Activated CD4-positive, alpha-beta memory T cell treated with anti-CD3 and anti-CD28 coated beads for 36 hours (primary cell): ENCODE data around the gene SLFN12. TPM values are rescaled to one million over a fixed set of nuclear protein-coding genes. Genes with fewer than 3 reads are reported as not detected.

Experiments
- CTCF ChIA-PET: fragments of 350-600 bp; sonication (Branson Sonifier 250); formaldehyde crosslinking; loops from one replicate; lab custom pipeline; 2021; ENCODE audit warnings: antibody characterized with exemption, inconsistent platforms; lab: Charles Lee
- POLR2A ChIA-PET: fragments of 350-600 bp; sonication (Branson Sonifier 250); formaldehyde crosslinking; loops from one replicate; lab custom pipeline; 2021; ENCODE audit warnings: antibody characterized with exemption; lab: Charles Lee
- DNase-seq: peaks from one replicate; pipeline ENCODE4 v3.0.0-alpha.2; 2020
- H3K27ac Mint-ChIP-seq: one replicate; pipeline ENCODE4 v1.8.0; 2021; ENCODE audit warnings: mixed read lengths
- H3K27me3 Mint-ChIP-seq: one replicate; pipeline ENCODE4 v1.8.0; 2021; ENCODE audit warnings: mixed read lengths
- H3K36me3 Mint-ChIP-seq: one replicate; pipeline ENCODE4 v1.8.0; 2021; ENCODE audit warnings: mixed read lengths
- H3K4me1 Mint-ChIP-seq: one replicate; pipeline ENCODE4 v1.8.0; 2021; ENCODE audit warnings: low read depth, mixed read lengths
- H3K4me3 Mint-ChIP-seq: one replicate; pipeline ENCODE4 v1.8.0; 2021; ENCODE audit warnings: mild to moderate bottlenecking, mixed read lengths
- H3K9me3 Mint-ChIP-seq: one replicate; pipeline ENCODE4 v1.8.0; 2021; ENCODE audit warnings: mixed read lengths
- intact Hi-C: fragments of 100-400 bp; cut with micrococcal nuclease; formaldehyde crosslinking; loops from one replicate; pipeline ENCODE4 v1.15.1; 2023
- total RNA-seq, 2 experiments: library from RNA; stranded (reverse); gene quantifications; one replicate each; pipeline ENCODE4 v1.2.3, GENCODE V29; 2021

Gene SLFN12
- total RNA-seq, 2 experiments from 2014 or later = 10.0 to 10.7 TPM

DNA sequence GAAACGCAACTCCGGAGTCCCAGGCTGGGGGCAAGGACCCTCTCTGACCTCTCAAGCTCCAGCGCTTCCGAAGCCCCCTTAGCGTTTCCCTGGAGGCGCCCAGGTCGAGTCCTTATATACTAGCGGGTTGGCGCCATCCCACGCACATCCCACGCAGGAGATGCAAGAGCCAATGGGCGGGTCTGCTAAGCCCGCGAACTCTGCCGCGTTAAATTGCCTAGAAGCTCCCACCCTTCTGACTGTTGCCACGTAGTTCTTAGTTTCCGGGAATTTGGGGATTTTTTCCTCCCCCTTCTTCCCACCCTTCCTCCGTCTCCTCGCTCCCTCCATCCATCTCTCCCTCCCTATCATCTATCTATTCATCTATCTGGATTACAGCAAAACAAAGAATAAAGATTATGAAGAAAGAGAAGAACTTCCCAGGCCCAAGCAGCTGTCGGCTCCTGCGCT, 58.7 kb downstream of the SLFN12 start, which contains the start of gene SLFN11:
TSS of gene SLFN11 (minus strand) at position 88 of the 450 bp plus-strand sequence. CDS start 9,814 bp downstream, outside the sequence.
- peaks cover 21% of the 10 kb centered on the region for H3K9me3 Mint-ChIP-seq
- no peaks in the 10 kb centered on the region for H3K27me3 Mint-ChIP-seq
- DNase-seq = peak; percentile 94
- POLR2A ChIA-PET = interaction anchor here (0.6 to 3.0 kb wide), 24 partner anchors 12 to 351 kb away, joined by 3 to 26 read pairs (median 4); partner anchors contain the start of genes SLFN12L, SLFN13 and SLFN5
- H3K4me1 Mint-ChIP-seq = peaks cover 53% of the 10 kb centered on the region
- H3K4me3 Mint-ChIP-seq = peak within 1 kb of the TSS; percentile 96
- peak within 1 kb of the TSS; percentile 97 for H3K27ac Mint-ChIP-seq
- intact Hi-C loops = loop anchor here (1.0 to 2.0 kb wide), 5 partner anchors 60 to 435 kb away; partner anchors contain the start of genes AP2B1, SLFN12L and TAF15
- CTCF ChIA-PET = interaction anchor here (0.7 to 3.5 kb wide), 9 partner anchors 61 to 168 kb away, joined by 3 to 13 read pairs (median 5); no protein-coding TSS in a partner anchor
- peaks cover 37% of the 10 kb centered on the region for H3K36me3 Mint-ChIP-seq

DNA sequence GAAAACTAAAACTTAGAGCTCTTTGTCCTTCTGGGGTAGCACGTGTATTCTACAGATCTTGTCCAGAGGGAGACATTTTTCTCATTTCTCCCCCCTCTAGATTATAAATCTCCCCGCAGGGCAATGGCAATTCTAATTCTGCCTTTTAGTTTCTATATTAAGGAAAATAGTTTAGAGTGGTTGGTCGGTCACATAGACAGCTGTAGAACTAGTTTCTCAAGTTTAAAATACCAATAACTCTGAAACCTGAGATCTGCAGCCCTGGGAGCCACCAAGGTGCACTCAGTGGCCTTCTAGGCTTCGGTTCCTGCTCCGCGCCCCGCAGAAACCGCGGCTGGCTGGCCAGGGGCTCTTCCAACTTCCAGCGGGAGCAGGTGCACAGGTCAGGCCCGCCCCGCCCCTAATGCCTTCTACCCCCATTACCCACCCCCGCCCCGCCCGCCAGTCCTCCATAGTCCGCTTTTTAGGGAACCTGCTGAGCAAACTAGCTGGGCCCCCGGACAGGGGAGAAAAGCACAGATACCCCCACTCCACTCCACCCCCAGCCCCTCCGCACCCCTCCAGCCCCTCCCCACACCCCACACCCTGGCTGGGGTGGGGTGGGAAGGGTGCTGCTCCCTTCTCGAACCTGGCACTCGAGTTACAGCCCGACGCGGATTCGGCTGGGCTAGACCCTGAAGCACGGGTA, 59.3 kb downstream of the SLFN12 start:
- Mint-ChIP-seq H3K9me3 (peaks cover 21% of the 10 kb centered on the region), H3K4me3 (peak overlapping the region; percentile 96), H3K36me3 (peaks cover 38% of the 10 kb centered on the region), H3K4me1 (peaks cover 59% of the 10 kb centered on the region), H3K27ac (peak overlapping the region; percentile 97), H3K27me3 (no peaks in the 10 kb centered on the region)
- POLR2A ChIA-PET = interaction anchor here (0.6 to 3.0 kb wide), 24 partner anchors 14 to 1022 kb away, joined by 3 to 26 read pairs (median 4); partner anchors contain the start of genes SLFN12L, SLFN13 and SLFN5
- peak; percentile 44 for DNase-seq
- intact Hi-C loops = loop anchor here (1.0 to 2.0 kb wide), 5 partner anchors 60 to 436 kb away; partner anchors contain the start of genes AP2B1, SLFN12L and TAF15
- CTCF ChIA-PET = interaction anchor here (0.6 to 3.5 kb wide), 8 partner anchors 13 to 169 kb away, joined by 3 to 13 read pairs (median 4); no protein-coding TSS in a partner anchor

DNA sequence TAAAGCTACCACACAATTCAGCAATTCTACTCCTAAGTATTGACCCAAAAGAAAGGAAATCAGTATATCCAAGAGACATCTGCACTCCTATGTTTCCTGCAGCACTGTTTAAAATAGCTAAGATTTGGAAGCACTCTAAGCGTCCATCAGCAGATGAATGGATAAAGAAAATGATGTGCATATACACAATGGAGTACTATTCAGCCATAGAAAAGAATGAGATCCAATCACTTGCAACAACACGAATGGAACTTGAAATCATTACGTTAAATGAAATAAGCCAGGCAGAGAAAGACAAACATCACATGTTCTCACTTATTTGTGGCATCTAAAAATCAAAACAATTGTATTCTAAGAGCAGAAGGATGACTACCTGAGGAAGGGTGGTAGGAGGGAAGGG, 60.4 kb downstream of the SLFN12 start:
- Mint-ChIP-seq H3K9me3 (peaks cover 21% of the 10 kb centered on the region), H3K4me3 (peak overlapping the region; percentile 96), H3K27ac (no peak overlapping the region), H3K27me3 (no peaks in the 10 kb centered on the region), H3K36me3 (peaks cover 44% of the 10 kb centered on the region), H3K4me1 (peaks cover 60% of the 10 kb centered on the region)
- ChIA-PET CTCF (interaction anchor here (3.5 kb wide), 1 partner anchor 59 kb away, joined by 13 read pairs; no protein-coding TSS in a partner anchor), POLR2A (interaction anchor here (2.7 kb wide), 1 partner anchor 159 kb away, joined by 9 read pairs; no protein-coding TSS in a partner anchor)
- intact Hi-C loops = loop anchor here (2.0 kb wide), 4 partner anchors 115 to 437 kb away; partner anchors contain the start of genes AP2B1, SLFN12L and TAF15
- DNase-seq = no peak

DNA sequence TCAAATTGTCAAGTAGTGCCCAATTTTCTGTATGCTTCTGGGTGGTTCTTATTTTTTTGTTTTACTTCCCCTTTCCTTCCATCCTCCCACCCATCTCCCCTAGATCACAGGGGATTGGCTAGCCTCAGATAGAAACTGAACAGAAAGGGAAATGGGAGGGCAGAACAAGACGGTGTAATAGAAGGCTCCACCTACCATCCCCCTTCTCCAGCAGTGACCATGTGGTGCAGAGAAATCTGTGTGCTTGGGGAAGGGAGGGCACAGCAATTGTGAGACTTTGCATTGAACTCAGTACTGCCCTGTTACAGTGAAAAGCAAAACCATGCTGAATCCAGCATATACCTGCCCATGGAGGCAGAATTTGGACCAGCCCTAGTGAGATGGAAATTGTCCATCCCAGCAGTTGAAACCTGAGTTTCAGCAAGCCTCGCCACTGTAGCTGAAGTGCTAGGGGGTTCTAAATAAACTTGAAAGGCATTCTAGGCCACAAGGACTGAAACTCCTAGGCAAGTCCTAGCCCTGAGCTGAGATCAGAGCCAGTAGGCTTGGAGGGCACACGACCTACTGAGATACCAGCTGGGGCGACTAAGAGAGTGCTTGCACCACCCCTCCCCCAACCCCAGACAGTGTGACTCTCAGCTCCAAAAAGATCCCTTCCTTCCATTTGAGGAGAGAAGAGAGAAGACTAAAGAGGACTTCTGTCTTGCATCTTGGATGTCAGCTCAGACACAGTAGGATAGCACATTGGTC, 64.0 kb downstream of the SLFN12 start:
- intact Hi-C loops = no loop called here
- Mint-ChIP-seq H3K36me3 (peaks cover 60% of the 10 kb centered on the region), H3K9me3 (peaks cover 21% of the 10 kb centered on the region), H3K4me3 (no peak overlapping the region), H3K4me1 (peaks cover 54% of the 10 kb centered on the region), H3K27me3 (no peaks in the 10 kb centered on the region), H3K27ac (no peak overlapping the region)
- CTCF ChIA-PET = interaction anchor here (0.6 to 1.0 kb wide), 2 partner anchors 55 to 1172 kb away, joined by 3 read pairs; no protein-coding TSS in a partner anchor
- peak; percentile 30 for DNase-seq
- POLR2A ChIA-PET = no interaction called here

DNA sequence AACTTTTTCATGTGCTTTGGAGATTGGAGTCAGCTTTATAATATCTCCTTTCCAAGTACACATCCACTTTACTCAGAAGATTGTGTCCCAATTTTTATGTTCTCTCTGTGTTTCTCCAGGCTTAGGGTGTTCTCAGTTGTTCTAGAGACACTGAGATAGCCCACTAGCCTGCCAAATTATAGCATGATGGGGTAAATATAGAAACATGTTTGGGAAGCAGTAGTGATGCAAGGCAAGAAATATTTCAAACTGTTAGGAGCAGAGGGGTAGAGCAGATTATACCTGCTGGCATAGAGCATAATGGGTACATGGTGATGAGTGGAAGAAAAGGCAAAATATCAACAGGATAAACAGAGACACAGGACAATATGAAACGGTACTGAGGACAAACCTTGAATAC, 71.3 kb downstream of the SLFN12 start:
- H3K27ac Mint-ChIP-seq = no peak overlapping the region
- ChIA-PET CTCF (interaction anchor here (0.7 kb wide), 1 partner anchor 48 kb away, joined by 3 read pairs; no protein-coding TSS in a partner anchor), POLR2A (interaction anchor here (1.4 kb wide), 1 partner anchor 13 kb away, joined by 4 read pairs; no protein-coding TSS in a partner anchor)
- H3K4me3 Mint-ChIP-seq = no peak overlapping the region
- H3K4me1 Mint-ChIP-seq = peaks cover 33% of the 10 kb centered on the region
- intact Hi-C loops = no loop called here
- H3K36me3 Mint-ChIP-seq = peaks cover 70% of the 10 kb centered on the region
- H3K9me3 Mint-ChIP-seq = no peaks in the 10 kb centered on the region
- DNase-seq = no peak
- H3K27me3 Mint-ChIP-seq = no peaks in the 10 kb centered on the region

Other genes starting within 250 kb of the SLFN12 start
- not detected for gene SLC35G3, start 238.1 kb downstream of the SLFN12 start, total RNA-seq
- 10 to 100 TPM; 51.2 to 52.0 TPM for gene SLFN5, start 189.4 kb downstream of the SLFN12 start, total RNA-seq
- 10 to 100 TPM; 64.8 to 68.8 TPM for gene SLFN11, start 58.9 kb downstream of the SLFN12 start, total RNA-seq
- 10 to 100 TPM; 46.0 to 48.7 TPM for gene SLFN13, start 16.3 kb upstream of the SLFN12 start, total RNA-seq
- 10 to 100 TPM; 34.5 to 39.0 TPM for gene SLFN12L, start 105.2 kb upstream of the SLFN12 start, total RNA-seq
- not detected for gene SLFN14, start 128.3 kb upstream of the SLFN12 start, total RNA-seq
- gene PEX12, start 146.1 kb upstream of the SLFN12 start, total RNA-seq = 1 to 10 TPM; 4.9 to 6.0 TPM
- 100 to 1,000 TPM; 187 to 192 TPM for gene AP2B1, start 154.8 kb upstream of the SLFN12 start, total RNA-seq